HG02970 (cell line): Measurements from ENCODE around the gene BMX.

Experiments used
- ATAC-seq: cut with Tn5 transposase; IDR thresholded peaks from one replicate; pipeline ENCODE4 v1.9.1; 2021; ENCODE audit warnings: mild to moderate bottlenecking, moderate library complexity, moderate number of reproducible peaks; ENCODE audit not compliant: unreplicated experiment, low FRiP score

BMX gene

GRCh38 chrX:15566244-15566643, 65.6 kb downstream of the BMX start:
- no peak for ATAC-seq

GRCh38 chrX:15567267-15567666, 66.7 kb downstream of the BMX start:
- no peak for ATAC-seq

- ATAC-seq: no peak
These were observed 67.4 kb downstream of the BMX start for GRCh38 chrX:15567886-15568616.

- no peak for ATAC-seq
These were observed 69.5 kb downstream of the BMX start for GRCh38 chrX:15570145-15570544.

GRCh38 chrX:15574017-15574416, 73.4 kb downstream of the BMX start:
- ATAC-seq: no peak

- no peak for ATAC-seq
These were observed 75.4 kb downstream of the BMX start for GRCh38 chrX:15576019-15576418.

- ATAC-seq: no peak
These were observed 79.5 kb downstream of the BMX start for GRCh38 chrX:15579778-15580747.

GRCh38 chrX:15594371-15594770, 93.8 kb downstream of the BMX start:
- no peak for ATAC-seq

GRCh38 chrX:15598026-15598425, 97.4 kb downstream of the BMX start:
- ATAC-seq: no peak

- no peak for ATAC-seq
These were observed 98.9 kb downstream of the BMX start for GRCh38 chrX:15599461-15599860.

- no peak for ATAC-seq
These were observed 99.4 kb downstream of the BMX start for GRCh38 chrX:15600049-15600448.

GRCh38 chrX:15600745-15601144, 100.1 kb downstream of the BMX start, which contains the start of gene ACE2:
ACE2 (minus strand) TSS chrX:15600960; CDS start chrX:15600911, 49 bp downstream.
- no peak for ATAC-seq

GRCh38 chrX:15601932-15602331, 101.3 kb downstream of the BMX start:
- ATAC-seq: no peak

GRCh38 chrX:15602761-15603160, 102.2 kb downstream of the BMX start:
- ATAC-seq: no peak

- ATAC-seq: no peak
These were observed 104.6 kb downstream of the BMX start for GRCh38 chrX:15605226-15605625.
